Trophoblast cell (in vitro differentiated cells and primary cell): ENCODE data around the gene CT45A9.
"Not testable (repeated sequence)": the region's sequence is repeated elsewhere in the genome, so short reads cannot be mapped to it uniquely, and the experiment has no call there.

Source experiments
- DNase-seq, 2 donors: peaks; one replicate each; pipeline ENCODE4 v3.0.0-alpha.2; 2016
- H2AFZ ChIP-seq: 2 replicates; pipeline ENCODE4 v1.6.1; 2013; ENCODE audit warnings: low read length, moderate library complexity, mild to moderate bottlenecking; ENCODE audit not compliant: insufficient read depth, poor library complexity
- H2AK5ac ChIP-seq: 2 replicates; pipeline ENCODE4 v1.6.1; 2013; ENCODE audit warnings: mild to moderate bottlenecking, low read length
- H2BK120ac ChIP-seq: 2 replicates; pipeline ENCODE4 v1.6.1; 2013; ENCODE audit warnings: low read length, mild to moderate bottlenecking, moderate library complexity; ENCODE audit not compliant: insufficient read depth, poor library complexity
- H2BK12ac ChIP-seq: 2 replicates; pipeline ENCODE4 v1.6.1; 2013; ENCODE audit warnings: mild to moderate bottlenecking, low read length, moderate library complexity
- H2BK5ac ChIP-seq: 2 replicates; pipeline ENCODE4 v1.6.1; 2013; ENCODE audit warnings: low read length, low read depth, moderate library complexity, mild to moderate bottlenecking; ENCODE audit not compliant: poor library complexity
- H3K14ac ChIP-seq: 2 replicates; pipeline ENCODE4 v1.6.1; 2013; ENCODE audit warnings: mild to moderate bottlenecking, low read length
- H3K18ac ChIP-seq: 2 replicates; pipeline ENCODE4 v1.6.1; 2013; ENCODE audit warnings: mild to moderate bottlenecking, low read length
- H3K23ac ChIP-seq: 2 replicates; pipeline ENCODE4 v1.6.1; 2013; ENCODE audit warnings: low read length
- H3K27ac ChIP-seq: 2 replicates; pipeline ENCODE4 v1.5.1; 2013; ENCODE audit warnings: low read depth, mild to moderate bottlenecking, inconsistent platforms, low read length, moderate library complexity
- H3K27me3 ChIP-seq: 2 replicates; pipeline ENCODE4 v1.6.1; 2013; ENCODE audit warnings: inconsistent platforms, mild to moderate bottlenecking, low read length, moderate library complexity; ENCODE audit not compliant: insufficient read depth
- H3K36me3 ChIP-seq, 2 experiments: 1 replicate in 1 of 2; 2 replicates in 1 of 2; pipeline ENCODE4 v1.6.1; 2013; ENCODE audit warnings: low read length in 2 of 2, mild to moderate bottlenecking in 2 of 2, moderate library complexity in 1 of 2; ENCODE audit not compliant: insufficient read depth in 2 of 2, control insufficient read depth in 1 of 2
- H3K4ac ChIP-seq: 2 replicates; pipeline ENCODE4 v1.6.1; 2013; ENCODE audit warnings: low read depth, mild to moderate bottlenecking, low read length, moderate library complexity
- H3K4me1 ChIP-seq, 2 experiments: 1 replicate in 1 of 2; 2 replicates in 1 of 2; pipeline ENCODE4 v1.6.1; 2013; ENCODE audit warnings: low read length in 2 of 2, mild to moderate bottlenecking in 2 of 2, moderate library complexity in 1 of 2; ENCODE audit not compliant: insufficient read depth in 2 of 2, control insufficient read depth in 1 of 2
- H3K4me2 ChIP-seq: 2 replicates; pipeline ENCODE4 v1.6.1; 2013; ENCODE audit warnings: inconsistent platforms, mild to moderate bottlenecking, low read length, moderate library complexity
- H3K4me3 ChIP-seq: 2 replicates; pipeline ENCODE4 v1.5.1; 2013; ENCODE audit warnings: mild to moderate bottlenecking, low read depth, low read length, inconsistent platforms
- H3K79me1 ChIP-seq: one replicate; pipeline ENCODE4 v1.6.1; 2013; ENCODE audit warnings: low read length
- H3K79me2 ChIP-seq: 2 replicates; pipeline ENCODE4 v1.6.1; 2013; ENCODE audit warnings: low read length, mild to moderate bottlenecking; ENCODE audit not compliant: control insufficient read depth, insufficient read depth, poor library complexity
- H3K9ac ChIP-seq: 2 replicates; pipeline ENCODE4 v1.6.1; 2013; ENCODE audit warnings: mild to moderate bottlenecking, low read length
- H3K9me3 ChIP-seq: 2 replicates; pipeline ENCODE4 v1.6.1; 2013; ENCODE audit warnings: low read depth, mild to moderate bottlenecking, control low read depth, inconsistent platforms, low read length; ENCODE audit not compliant: insufficient read depth
- H4K12ac ChIP-seq: 2 replicates; pipeline ENCODE4 v1.6.1; 2013; ENCODE audit warnings: low read depth, mild to moderate bottlenecking, low read length, moderate library complexity
- H4K8ac ChIP-seq: 2 replicates; pipeline ENCODE4 v1.6.1; 2013; ENCODE audit warnings: low read depth, mild to moderate bottlenecking, low read length, moderate library complexity
- H4K91ac ChIP-seq: one replicate; pipeline ENCODE4 v1.6.1; 2013; ENCODE audit warnings: low read depth, mild to moderate bottlenecking, low read length, moderate library complexity
- WGBS: extraction: QIAGEN DNeasy Blood & Tissue Kit; methylation state at CpG from one replicate; pipeline ENCODE4 v1.1.7; 2013; ENCODE audit warnings: missing lambda C conversion rate; ENCODE audit not compliant: insufficient read length, insufficient coverage; ENCODE audit errors: extremely low coverage; 5-methylcytosine and 5-hydroxymethylcytosine counted together

The CT45A9 gene

GRCh38 chrX:135893294-135893817 lies 21.7 kb upstream of the CT45A9 start, which contains the start of the genes CT45A10 and SAGE1:
Gene CT45A10, minus strand, starts transcription at chrX:135893444. Its CDS starts 8,100 bp downstream, at chrX:135885344.
Gene SAGE1, plus strand, starts transcription at chrX:135893716. Its CDS starts 2,527 bp downstream, at chrX:135896243.
- no CpG with 5 or more reads among the region's 22 CpGs for WGBS
- H3K4me3 ChIP-seq: no peak within 1 kb of the TSS
- no peaks in the 10 kb centered on the region for H3K79me1 ChIP-seq
- no peaks in the 10 kb centered on the region for H3K27me3 ChIP-seq
- no peak within 1 kb of the TSS for H2BK12ac ChIP-seq
- no peak within 1 kb of the TSS for H4K8ac ChIP-seq
- H3K36me3 ChIP-seq: no peaks in the 10 kb centered on the region
- no peak within 1 kb of the TSS for H3K23ac ChIP-seq
- H2AK5ac ChIP-seq: no peak within 1 kb of the TSS
- H2AFZ ChIP-seq: no peak within 1 kb of the TSS
- no peaks in the 10 kb centered on the region for H3K4me1 ChIP-seq
- no peak within 1 kb of the TSS for H3K4ac ChIP-seq
- H3K14ac ChIP-seq: no peak within 1 kb of the TSS
- H3K9ac ChIP-seq: no peak within 1 kb of the TSS
- no peak within 1 kb of the TSS for H2BK120ac ChIP-seq
- H4K91ac ChIP-seq: no peak within 1 kb of the TSS
- no peak within 1 kb of the TSS for H3K4me2 ChIP-seq
- no peak for DNase-seq
- no peaks in the 10 kb centered on the region for H3K79me2 ChIP-seq
- H3K9me3 ChIP-seq: peaks cover 11% of the 10 kb centered on the region
- no peak within 1 kb of the TSS for H3K27ac ChIP-seq
- no peak within 1 kb of the TSS for H3K18ac ChIP-seq
- no peak within 1 kb of the TSS for H2BK5ac ChIP-seq
- no peak within 1 kb of the TSS for H4K12ac ChIP-seq

GRCh38 chrX:135892781-135893180 lies 21.2 kb upstream of the CT45A9 start:
- H3K27me3 ChIP-seq: no peaks in the 10 kb centered on the region
- no peak overlapping the region for H2BK5ac ChIP-seq
- no peak overlapping the region for H3K4me3 ChIP-seq
- H3K4me1 ChIP-seq: no peaks in the 10 kb centered on the region
- H2BK120ac ChIP-seq: no peak overlapping the region
- no peak overlapping the region for H4K12ac ChIP-seq
- H4K91ac ChIP-seq: no peak overlapping the region
- WGBS: no CpG with 5 or more reads among the region's 11 CpGs
- DNase-seq: no peak
- H3K9me3 ChIP-seq: peaks cover 13% of the 10 kb centered on the region
- no peak overlapping the region for H3K14ac ChIP-seq
- no peak overlapping the region for H2AK5ac ChIP-seq
- no peak overlapping the region for H3K4ac ChIP-seq
- no peak overlapping the region for H3K27ac ChIP-seq
- H3K79me2 ChIP-seq: no peaks in the 10 kb centered on the region
- no peak overlapping the region for H4K8ac ChIP-seq
- H3K18ac ChIP-seq: no peak overlapping the region
- no peak overlapping the region for H2AFZ ChIP-seq
- H3K23ac ChIP-seq: no peak overlapping the region
- no peaks in the 10 kb centered on the region for H3K79me1 ChIP-seq
- no peaks in the 10 kb centered on the region for H3K36me3 ChIP-seq
- H3K4me2 ChIP-seq: no peak overlapping the region
- H3K9ac ChIP-seq: no peak overlapping the region
- H2BK12ac ChIP-seq: no peak overlapping the region

GRCh38 chrX:135890087-135890585 lies 18.5 kb upstream of the CT45A9 start:
- no CpG with 5 or more reads among the region's 14 CpGs for WGBS
- no peak overlapping the region for H3K23ac ChIP-seq
- no peak overlapping the region for H4K12ac ChIP-seq
- H2AK5ac ChIP-seq: no peak overlapping the region
- no peak overlapping the region for H3K14ac ChIP-seq
- no peak overlapping the region for H3K4me3 ChIP-seq
- no peak overlapping the region for H2BK120ac ChIP-seq
- no peak overlapping the region for H2AFZ ChIP-seq
- no peaks in the 10 kb centered on the region for H3K27me3 ChIP-seq
- H2BK5ac ChIP-seq: no peak overlapping the region
- no peak overlapping the region for H3K18ac ChIP-seq
- no peak overlapping the region for H4K8ac ChIP-seq
- no peaks in the 10 kb centered on the region for H3K79me2 ChIP-seq
- H3K27ac ChIP-seq: no peak overlapping the region
- no peak overlapping the region for H3K4me2 ChIP-seq
- H3K79me1 ChIP-seq: no peaks in the 10 kb centered on the region
- H2BK12ac ChIP-seq: no peak overlapping the region
- H3K36me3 ChIP-seq: no peaks in the 10 kb centered on the region
- no peak for DNase-seq
- peaks cover 11% of the 10 kb centered on the region for H3K9me3 ChIP-seq
- no peak overlapping the region for H4K91ac ChIP-seq
- H3K9ac ChIP-seq: no peak overlapping the region
- no peaks in the 10 kb centered on the region for H3K4me1 ChIP-seq
- H3K4ac ChIP-seq: no peak overlapping the region

- not testable (repeated sequence) for H3K4ac ChIP-seq, H3K4me2 ChIP-seq, DNase-seq, H3K9ac ChIP-seq, H3K79me1 ChIP-seq, H2BK12ac ChIP-seq, H3K23ac ChIP-seq, H4K12ac ChIP-seq, H4K8ac ChIP-seq, H4K91ac ChIP-seq, H3K14ac ChIP-seq, H2BK5ac ChIP-seq, H3K27me3 ChIP-seq, H3K79me2 ChIP-seq, H3K27ac ChIP-seq, H3K4me3 ChIP-seq, H3K18ac ChIP-seq, H2AFZ ChIP-seq, H3K4me1 ChIP-seq, H2BK120ac ChIP-seq, H3K36me3 ChIP-seq, H2AK5ac ChIP-seq
- H3K9me3 ChIP-seq: peaks cover 11% of the 10 kb centered on the region
- no CpG with 5 or more reads among the region's 15 CpGs for WGBS
These were observed 17.4 kb upstream of the CT45A9 start for GRCh38 chrX:135888976-135889375.
